Suprapubic skin (tissue), 4 donors: ENCODE data around the gene PLXDC2. TPM values are rescaled to one million over a fixed set of nuclear protein-coding genes. Genes with fewer than 3 reads are reported as not detected.

Experiments
- DNase-seq, 2 donors: peaks; one replicate each; pipeline ENCODE4 v3.0.0-alpha.2; 2019; ENCODE audit warnings: low spot score in 2 of 2
- H3K27ac ChIP-seq: fragments of 200-600 bp; sonication (generic); one replicate; pipeline ENCODE4 v1.5.1; 2019
- H3K27me3 ChIP-seq: fragments of 200-600 bp; sonication (generic); one replicate; pipeline ENCODE4 v1.5.1; 2019
- H3K36me3 ChIP-seq: fragments of 200-600 bp; sonication (generic); one replicate; pipeline ENCODE4 v1.5.1; 2019
- H3K4me1 ChIP-seq: fragments of 200-600 bp; sonication (generic); one replicate; pipeline ENCODE4 v1.5.1; 2019
- H3K4me3 ChIP-seq: fragments of 200-600 bp; sonication (generic); one replicate; pipeline ENCODE4 v1.5.1; 2019; ENCODE audit warnings: mild to moderate bottlenecking
- H3K9me3 ChIP-seq: fragments of 200-600 bp; sonication (generic); one replicate; pipeline ENCODE4 v1.5.1; 2019
- EP300 ChIP-seq: sonication (generic); formaldehyde crosslinking; IDR thresholded peaks from one replicate; pipeline ENCODE4 v1.6.1; 2017; ENCODE audit warnings: antibody characterized with exemption
- POLR2A ChIP-seq, 2 donors: fragments of 450-650 bp; IDR thresholded peaks; one replicate each; pipeline ENCODE4 v1.6.1; 2017; ENCODE audit warnings: antibody characterized with exemption in 2 of 2, mild to moderate bottlenecking in 2 of 2, moderate library complexity in 2 of 2
- POLR2AphosphoS5 ChIP-seq, 3 donors: sonication (generic); formaldehyde crosslinking; IDR thresholded peaks; one replicate each; pipeline ENCODE4 v1.6.1; 2017; ENCODE audit warnings: antibody characterized with exemption in 3 of 3
- WGBS: methylation state at CpG from one replicate; pipeline ENCODE4 v1.1.5; 2018; 5-methylcytosine and 5-hydroxymethylcytosine counted together
- total RNA-seq, 4 donors: library from RNA; depleted of rRNA; stranded (reverse); fragments of >200 nt; gene quantifications; one replicate each; pipeline ENCODE4 v1.1.0, GENCODE V29; 2016
- TF ChIP-seq, protein P1 (sequence below), 2 donors: fragments of 200-600 bp in 1 of 2; fragments of 450-650 bp in 1 of 2; sonication (generic) in 1 of 2; IDR thresholded peaks; one replicate each; pipeline ENCODE4 v1.5.1; 2016 to 2019; ENCODE audit warnings: antibody characterized with exemption in 2 of 2, mild to moderate bottlenecking in 1 of 2, moderate library complexity in 1 of 2

The PLXDC2 gene
- total RNA-seq, 4 donors from 2014 or later, result 93.0 to 97.0 (median 95.0) TPM

DNA sequence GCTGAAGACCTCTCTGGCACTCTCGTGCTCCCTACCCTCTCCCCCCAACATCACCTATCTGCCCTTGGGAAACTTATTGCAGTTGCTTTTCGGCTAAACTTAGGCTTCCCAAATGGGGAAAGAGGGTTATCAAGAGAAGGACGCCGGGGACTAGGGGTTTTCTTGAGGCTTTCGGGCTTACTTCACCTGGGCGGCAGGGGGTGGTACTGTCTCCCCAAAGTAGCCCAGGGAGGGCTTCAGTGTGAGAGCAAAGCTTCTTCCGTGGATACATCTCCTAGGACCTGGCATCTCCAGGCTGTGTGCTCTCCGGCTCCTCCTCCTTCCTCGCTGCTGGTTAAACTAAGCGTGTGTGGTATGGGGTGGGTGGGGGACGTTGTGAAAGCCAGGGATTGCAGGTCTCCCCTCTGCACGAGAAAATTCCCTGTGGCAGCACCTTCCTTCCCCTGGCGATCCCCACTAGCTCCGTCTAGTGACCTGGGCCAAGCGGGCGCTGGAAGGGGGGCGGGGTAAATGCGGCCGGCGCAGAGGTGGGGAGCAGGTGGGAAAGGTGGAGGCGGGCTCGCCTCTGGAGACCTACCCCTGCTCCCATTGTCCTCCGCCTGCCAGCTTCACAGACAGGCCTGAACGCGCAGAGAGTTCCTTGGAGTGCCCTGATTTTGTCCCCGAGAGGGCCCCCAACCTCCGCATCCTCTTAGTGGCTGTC is 1.1 kb downstream of the PLXDC2 start:
- Histone ChIP-seq H3K36me3 (no peaks in the 10 kb centered on the region), H3K4me3 (peak overlapping the region; percentile 93), H3K4me1 (peaks cover 28% of the 10 kb centered on the region), H3K27me3 (no peaks in the 10 kb centered on the region), H3K9me3 (no peaks in the 10 kb centered on the region), H3K27ac (peak overlapping the region; percentile 89)
- no peak for TF ChIP-seq POLR2A (IDR thresholded peaks at IDR 0.05)
- TF ChIP-seq POLR2AphosphoS5 (IDR thresholded peaks at IDR 0.05), result no peak
- WGBS, result under 1% methylated on average over 22 of the region's 27 CpGs
- DNase-seq, result peak; percentile 75 to 80

DNA sequence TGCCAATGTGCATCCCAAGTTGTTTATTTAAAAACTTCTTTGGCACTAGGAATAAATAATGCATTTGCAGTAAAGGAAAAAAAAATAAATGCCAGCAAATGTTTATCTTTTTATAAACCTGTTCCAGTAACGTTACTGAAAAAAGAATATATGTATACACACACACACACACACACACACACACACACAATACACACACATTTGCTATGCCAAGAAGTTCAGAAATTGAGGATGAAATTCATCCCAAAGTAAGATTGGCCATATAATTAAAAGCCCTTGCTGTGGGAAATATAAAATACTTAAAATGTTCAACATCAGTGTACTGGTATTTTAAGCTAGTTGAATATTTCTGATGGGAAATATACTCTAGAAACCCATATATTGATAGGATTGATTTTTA is 2.6 kb downstream of the PLXDC2 start:
- Histone ChIP-seq H3K4me1 (peaks cover 30% of the 10 kb centered on the region), H3K36me3 (no peaks in the 10 kb centered on the region), H3K27ac (no peak overlapping the region), H3K4me3 (peak overlapping the region; percentile 93), H3K27me3 (no peaks in the 10 kb centered on the region), H3K9me3 (no peaks in the 10 kb centered on the region)
- TF ChIP-seq, protein P1, sequence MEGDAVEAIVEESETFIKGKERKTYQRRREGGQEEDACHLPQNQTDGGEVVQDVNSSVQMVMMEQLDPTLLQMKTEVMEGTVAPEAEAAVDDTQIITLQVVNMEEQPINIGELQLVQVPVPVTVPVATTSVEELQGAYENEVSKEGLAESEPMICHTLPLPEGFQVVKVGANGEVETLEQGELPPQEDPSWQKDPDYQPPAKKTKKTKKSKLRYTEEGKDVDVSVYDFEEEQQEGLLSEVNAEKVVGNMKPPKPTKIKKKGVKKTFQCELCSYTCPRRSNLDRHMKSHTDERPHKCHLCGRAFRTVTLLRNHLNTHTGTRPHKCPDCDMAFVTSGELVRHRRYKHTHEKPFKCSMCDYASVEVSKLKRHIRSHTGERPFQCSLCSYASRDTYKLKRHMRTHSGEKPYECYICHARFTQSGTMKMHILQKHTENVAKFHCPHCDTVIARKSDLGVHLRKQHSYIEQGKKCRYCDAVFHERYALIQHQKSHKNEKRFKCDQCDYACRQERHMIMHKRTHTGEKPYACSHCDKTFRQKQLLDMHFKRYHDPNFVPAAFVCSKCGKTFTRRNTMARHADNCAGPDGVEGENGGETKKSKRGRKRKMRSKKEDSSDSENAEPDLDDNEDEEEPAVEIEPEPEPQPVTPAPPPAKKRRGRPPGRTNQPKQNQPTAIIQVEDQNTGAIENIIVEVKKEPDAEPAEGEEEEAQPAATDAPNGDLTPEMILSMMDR (IDR thresholded peaks at IDR 0.05), result no peak
- TF ChIP-seq POLR2A (IDR thresholded peaks at IDR 0.05) (no peak), EP300 (no peak), POLR2AphosphoS5 (IDR thresholded peaks at IDR 0.05) (no peak)
- DNase-seq, result no peak
- 17% methylated on average over 1 of the region's 1 CpG for WGBS

DNA sequence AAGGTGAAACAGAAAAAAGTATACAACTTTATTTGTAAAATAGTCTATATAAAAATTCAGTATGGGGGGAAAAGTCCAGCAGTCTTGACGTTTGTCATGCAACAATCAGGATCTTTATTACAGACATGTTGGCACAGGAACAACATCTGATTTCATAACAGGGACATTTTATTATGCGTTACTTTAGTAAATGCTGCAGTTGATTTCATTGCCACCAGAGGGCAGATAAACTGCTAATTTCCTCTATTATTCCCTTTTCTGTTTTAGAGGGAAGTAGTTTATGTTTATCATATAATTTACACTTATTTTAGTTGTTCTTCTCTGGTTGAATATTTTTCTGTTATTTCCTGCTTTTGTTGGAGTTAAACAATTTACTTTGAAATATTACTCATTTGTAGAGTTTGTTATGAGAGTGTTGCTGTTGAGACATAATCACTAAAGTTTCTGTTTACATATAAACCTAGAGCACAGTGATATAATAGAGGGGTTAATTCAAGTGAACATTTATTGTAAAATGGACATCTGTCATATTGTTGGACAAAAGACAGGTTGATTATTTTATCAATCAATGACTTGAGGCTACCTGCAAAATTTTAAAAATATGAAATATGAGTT is 3.3 kb downstream of the PLXDC2 start:
- no peak for TF ChIP-seq POLR2A (IDR thresholded peaks at IDR 0.05)
- TF ChIP-seq, protein P1 (IDR thresholded peaks at IDR 0.05), result peak; percentile 74 to 80
- H3K9me3 ChIP-seq, result no peaks in the 10 kb centered on the region
- peak overlapping the region; percentile 93 for H3K4me3 ChIP-seq
- 1% methylated on average over 2 of the region's 2 CpGs for WGBS
- H3K4me1 ChIP-seq, result peaks cover 32% of the 10 kb centered on the region
- no peak for DNase-seq
- no peaks in the 10 kb centered on the region for H3K27me3 ChIP-seq
- no peaks in the 10 kb centered on the region for H3K36me3 ChIP-seq
- H3K27ac ChIP-seq, result no peak overlapping the region

GRCh38 chr10:19824381-19825342 is 8.4 kb downstream of the PLXDC2 start:
- DNase-seq, result no peak
- peaks cover 62% of the 10 kb centered on the region for H3K4me1 ChIP-seq
- H3K4me3 ChIP-seq, result no peak overlapping the region
- no peaks in the 10 kb centered on the region for H3K36me3 ChIP-seq
- TF ChIP-seq, protein P1 (IDR thresholded peaks at IDR 0.05), result no peak
- no peak for TF ChIP-seq EP300
- no peak for TF ChIP-seq POLR2AphosphoS5 (IDR thresholded peaks at IDR 0.05)
- no peak for TF ChIP-seq POLR2A (IDR thresholded peaks at IDR 0.05)
- WGBS, result 78% methylated on average over 5 of the region's 5 CpGs
- H3K27ac ChIP-seq, result no peak overlapping the region
- no peaks in the 10 kb centered on the region for H3K9me3 ChIP-seq
- no peaks in the 10 kb centered on the region for H3K27me3 ChIP-seq

DNA sequence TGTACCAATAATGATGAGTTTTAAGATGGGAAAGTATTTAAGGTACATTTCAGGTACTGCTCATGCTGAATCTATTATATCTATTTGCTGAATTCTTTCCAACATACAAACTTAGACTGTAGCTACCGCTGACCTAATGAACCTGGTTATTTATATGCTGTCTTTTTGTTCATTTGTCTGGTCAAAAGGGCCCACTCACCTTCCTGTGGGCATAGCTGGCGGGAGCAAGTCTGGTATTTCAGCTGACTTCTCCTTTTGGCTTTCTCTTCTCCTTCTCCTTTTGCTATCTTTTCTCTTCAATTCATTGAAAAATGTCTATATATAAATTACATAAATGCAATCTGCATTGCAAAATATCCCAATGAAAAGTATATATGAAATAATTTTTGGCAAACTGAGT is 9.5 kb downstream of the PLXDC2 start:
- Histone ChIP-seq H3K36me3 (no peaks in the 10 kb centered on the region), H3K4me1 (peaks cover 60% of the 10 kb centered on the region), H3K9me3 (no peaks in the 10 kb centered on the region), H3K27ac (no peak overlapping the region), H3K27me3 (no peaks in the 10 kb centered on the region), H3K4me3 (no peak overlapping the region)
- WGBS, result 73% methylated on average over 2 of the region's 2 CpGs
- no peak for TF ChIP-seq EP300
- TF ChIP-seq, protein P1 (IDR thresholded peaks at IDR 0.05), result no peak
- TF ChIP-seq POLR2AphosphoS5 (IDR thresholded peaks at IDR 0.05), result no peak
- no peak for TF ChIP-seq POLR2A (IDR thresholded peaks at IDR 0.05)
- no peak for DNase-seq
